ENCODE measurements around the gene AVL9.
A peak's percentile ranks its signal among the peaks of the same experiment; 100 is the strongest.
"Not testable (repeated sequence)": the region's sequence is repeated elsewhere in the genome, so short reads cannot be mapped to it uniquely, and the experiment has no call there.

The AVL9 gene

DNA sequence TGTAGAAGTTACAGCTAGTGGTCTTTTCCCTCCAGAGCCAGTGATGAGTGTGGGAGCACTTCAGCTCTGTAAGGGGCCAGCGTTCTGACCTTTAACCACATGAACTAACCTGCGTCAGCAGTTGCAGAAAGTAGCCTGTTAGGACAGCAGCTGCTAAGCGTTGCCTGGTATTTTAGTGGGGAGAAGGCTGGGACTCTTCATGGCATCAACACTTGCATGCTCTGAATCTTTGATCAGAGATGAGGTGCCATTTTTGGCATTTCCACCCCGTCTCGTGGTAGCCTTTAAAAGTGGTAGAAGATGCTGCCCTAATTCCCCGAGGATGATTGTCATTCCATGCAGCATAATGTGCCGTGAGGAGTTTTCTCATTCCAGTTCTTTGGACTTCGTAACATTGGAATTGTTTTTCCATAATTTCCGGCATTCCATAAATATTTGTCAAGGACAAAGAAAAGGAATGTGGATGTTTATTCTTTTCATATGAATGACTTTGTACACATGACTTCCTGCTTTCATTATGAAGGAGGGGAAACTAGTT is 92.2 kb downstream of the AVL9 start:
- TF ChIP-seq, protein P1, sequence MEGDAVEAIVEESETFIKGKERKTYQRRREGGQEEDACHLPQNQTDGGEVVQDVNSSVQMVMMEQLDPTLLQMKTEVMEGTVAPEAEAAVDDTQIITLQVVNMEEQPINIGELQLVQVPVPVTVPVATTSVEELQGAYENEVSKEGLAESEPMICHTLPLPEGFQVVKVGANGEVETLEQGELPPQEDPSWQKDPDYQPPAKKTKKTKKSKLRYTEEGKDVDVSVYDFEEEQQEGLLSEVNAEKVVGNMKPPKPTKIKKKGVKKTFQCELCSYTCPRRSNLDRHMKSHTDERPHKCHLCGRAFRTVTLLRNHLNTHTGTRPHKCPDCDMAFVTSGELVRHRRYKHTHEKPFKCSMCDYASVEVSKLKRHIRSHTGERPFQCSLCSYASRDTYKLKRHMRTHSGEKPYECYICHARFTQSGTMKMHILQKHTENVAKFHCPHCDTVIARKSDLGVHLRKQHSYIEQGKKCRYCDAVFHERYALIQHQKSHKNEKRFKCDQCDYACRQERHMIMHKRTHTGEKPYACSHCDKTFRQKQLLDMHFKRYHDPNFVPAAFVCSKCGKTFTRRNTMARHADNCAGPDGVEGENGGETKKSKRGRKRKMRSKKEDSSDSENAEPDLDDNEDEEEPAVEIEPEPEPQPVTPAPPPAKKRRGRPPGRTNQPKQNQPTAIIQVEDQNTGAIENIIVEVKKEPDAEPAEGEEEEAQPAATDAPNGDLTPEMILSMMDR (IDR thresholded peaks at IDR 0.05; ENCODE audit: low read depth, low read length, missing control alignments), result no peak
- in situ Hi-C loops (cut with HindIII; ENCODE audit: low sequenced_read_pairs), result no loop called here
- H3K4me3 ChIP-seq (ENCODE audit: low read depth, low read length), result no peak overlapping the region
- DNase-seq (ENCODE audit: low read depth), result peak; percentile 71

DNA sequence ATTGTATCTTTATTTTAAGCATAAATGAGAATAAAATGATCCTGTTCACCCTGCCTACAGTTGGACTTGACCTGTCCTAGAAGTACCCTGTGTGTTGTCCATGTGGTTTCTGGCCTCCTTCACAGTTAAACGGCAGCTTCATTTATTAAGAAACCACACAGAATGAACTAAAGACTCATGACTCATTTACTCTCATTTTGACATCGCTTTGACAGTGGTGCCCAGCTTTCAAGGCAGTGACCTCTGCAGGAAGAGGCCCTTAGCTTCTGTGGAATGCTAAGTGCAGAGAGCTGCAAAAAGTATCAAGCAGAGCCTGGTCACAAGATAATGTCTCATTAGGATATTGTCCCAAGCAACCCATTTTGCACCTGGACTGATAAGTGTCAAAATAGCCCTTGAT is 93.4 kb downstream of the AVL9 start:
- TF ChIP-seq, protein P1 (IDR thresholded peaks at IDR 0.05; ENCODE audit: low read depth, low read length, missing control alignments), result no peak
- DNase-seq (ENCODE audit: low read depth), result peak; percentile 48
- H3K4me3 ChIP-seq (ENCODE audit: low read depth, low read length), result no peak overlapping the region
- in situ Hi-C loops (cut with HindIII; ENCODE audit: low sequenced_read_pairs), result no loop called here

DNA sequence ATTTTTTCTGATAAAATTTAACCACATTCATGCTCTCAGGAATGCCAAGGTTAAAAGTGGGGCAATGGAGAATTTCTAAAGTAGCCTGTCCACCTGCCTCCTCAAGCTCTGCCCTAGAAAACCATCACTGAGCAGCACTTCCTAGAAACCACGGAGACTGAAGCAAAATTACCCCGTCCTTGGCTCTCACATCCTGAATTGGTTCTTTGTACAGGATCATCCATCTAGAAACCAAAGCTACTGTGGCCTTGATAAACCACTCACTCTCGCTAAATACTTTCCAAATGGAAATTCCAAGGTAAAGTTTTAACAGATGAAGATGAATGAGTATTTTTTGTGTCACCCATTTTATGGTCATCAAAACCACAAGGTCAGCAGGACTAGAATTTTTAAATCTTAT is 96.6 kb downstream of the AVL9 start:
- no peak for DNase-seq (ENCODE audit: low read depth)
- in situ Hi-C loops (cut with HindIII; ENCODE audit: low sequenced_read_pairs), result no loop called here
- TF ChIP-seq, protein P1 (IDR thresholded peaks at IDR 0.05; ENCODE audit: low read depth, low read length, missing control alignments), result no peak
- H3K4me3 ChIP-seq (ENCODE audit: low read depth, low read length), result no peak overlapping the region

DNA sequence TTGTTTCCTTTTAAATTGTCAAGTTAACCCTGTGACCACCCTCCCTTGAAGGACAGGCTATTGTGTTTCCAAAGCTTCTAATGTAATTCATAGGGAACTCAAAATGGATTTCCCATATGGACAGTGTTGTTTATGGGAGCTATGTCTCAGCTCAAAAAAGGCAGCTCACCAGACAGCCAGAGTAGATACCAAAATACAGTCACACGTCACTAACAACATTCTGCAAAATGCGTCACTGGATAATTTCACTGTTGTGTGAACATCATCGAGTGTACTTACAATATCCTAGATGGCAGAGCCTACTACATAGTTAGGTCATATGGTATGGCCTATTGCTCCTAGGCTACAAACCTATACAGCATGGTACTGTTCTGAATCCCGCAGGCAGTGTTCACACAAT is 97.4 kb downstream of the AVL9 start:
- in situ Hi-C loops (cut with HindIII; ENCODE audit: low sequenced_read_pairs), result no loop called here
- TF ChIP-seq, protein P1 (IDR thresholded peaks at IDR 0.05; ENCODE audit: low read depth, low read length, missing control alignments), result no peak
- DNase-seq (ENCODE audit: low read depth), result no peak
- no peak overlapping the region for H3K4me3 ChIP-seq (ENCODE audit: low read depth, low read length)

DNA sequence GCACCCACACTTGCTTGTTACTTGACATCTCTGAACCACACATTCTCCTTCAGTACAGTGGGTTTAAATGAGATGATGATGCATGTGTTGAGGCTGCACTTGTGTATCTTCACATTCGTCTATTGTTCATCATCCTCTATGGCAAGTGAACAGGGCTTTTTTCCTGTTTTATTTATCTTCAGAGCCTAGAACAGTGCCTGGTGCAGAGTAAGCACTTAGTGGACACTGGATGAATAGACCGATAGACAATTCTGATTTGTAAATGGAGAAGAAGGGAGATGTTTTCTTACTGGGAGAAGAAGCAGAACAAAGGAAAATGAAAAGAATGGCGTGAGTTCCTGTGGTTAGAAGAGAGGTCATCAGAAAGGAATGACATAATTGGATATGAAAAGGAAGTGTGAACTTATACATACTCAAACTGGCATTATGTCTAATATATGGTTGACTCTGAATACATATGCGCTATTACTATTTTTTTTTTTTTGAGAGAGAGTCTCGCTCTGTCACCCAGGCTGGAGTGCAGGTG is 99.7 kb downstream of the AVL9 start:
- no peak overlapping the region for H3K4me3 ChIP-seq (ENCODE audit: low read depth, low read length)
- no peak for DNase-seq (ENCODE audit: low read depth)
- TF ChIP-seq, protein P1 (IDR thresholded peaks at IDR 0.05; ENCODE audit: low read depth, low read length, missing control alignments), result no peak
- in situ Hi-C loops (cut with HindIII; ENCODE audit: low sequenced_read_pairs), result no loop called here

DNA sequence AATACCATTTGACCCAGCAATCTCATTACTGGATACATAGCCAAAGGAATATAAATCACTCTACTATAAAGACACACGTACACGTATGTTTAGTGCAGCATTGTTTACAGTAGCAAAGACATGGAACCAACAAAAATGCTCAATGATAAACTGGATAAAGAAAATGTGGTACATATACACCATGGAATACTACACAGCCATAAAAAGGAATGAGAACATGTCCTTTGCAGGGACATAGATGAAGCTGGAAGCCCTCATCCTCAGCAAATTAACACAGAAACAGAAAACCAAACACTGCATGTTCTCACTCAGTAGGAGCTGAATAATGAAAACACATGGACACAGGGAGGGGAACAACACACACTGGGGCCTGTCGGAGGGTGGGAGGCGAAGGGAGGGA is 105.9 kb downstream of the AVL9 start:
- H3K4me3 ChIP-seq (ENCODE audit: low read depth, low read length); in situ Hi-C loops (cut with HindIII; ENCODE audit: low sequenced_read_pairs); DNase-seq (ENCODE audit: low read depth): not testable (repeated sequence)

DNA sequence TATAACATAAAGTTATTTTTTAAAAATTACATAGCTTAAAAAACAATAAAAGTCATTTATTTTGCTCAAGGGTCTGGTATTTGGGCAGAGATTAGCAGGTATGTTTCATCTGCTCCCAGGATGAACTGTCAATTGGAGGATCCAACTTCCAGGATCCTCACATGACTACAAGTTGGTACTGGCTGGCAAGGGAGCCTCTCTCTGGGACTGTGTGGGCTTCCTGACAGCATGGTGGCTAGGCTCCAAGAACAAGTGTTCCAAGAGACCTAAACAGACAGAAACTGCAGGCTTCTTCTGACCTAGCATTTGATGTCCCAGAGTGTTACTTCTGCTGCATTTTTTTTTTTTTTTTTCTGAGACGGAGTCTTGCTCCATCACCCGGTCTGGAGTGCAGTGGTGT is 107.2 kb downstream of the AVL9 start:
- TF ChIP-seq, protein P1 (IDR thresholded peaks at IDR 0.05; ENCODE audit: low read depth, low read length, missing control alignments), result no peak

DNA sequence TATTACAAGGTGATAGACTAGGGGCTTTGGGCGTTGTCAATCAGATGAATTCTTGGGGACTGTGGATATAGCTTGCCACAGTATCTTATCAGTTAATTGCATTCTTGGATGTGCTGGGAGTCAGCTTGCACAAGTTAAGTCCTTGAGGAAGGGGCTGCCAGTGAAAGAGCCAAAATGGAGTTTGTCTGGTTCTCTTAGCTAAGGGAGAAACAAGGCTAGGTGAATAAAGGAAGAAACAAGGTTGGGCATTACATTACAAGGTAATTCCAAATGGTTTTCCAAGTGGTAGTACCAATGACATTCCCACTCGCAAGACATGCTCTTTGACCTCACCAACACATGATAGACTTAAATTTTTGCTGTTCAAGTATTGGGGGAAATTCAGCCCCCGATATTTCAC is 108.2 kb downstream of the AVL9 start:
- H3K4me3 ChIP-seq (ENCODE audit: low read depth, low read length); DNase-seq (ENCODE audit: low read depth); in situ Hi-C loops (cut with HindIII; ENCODE audit: low sequenced_read_pairs): not testable (repeated sequence)

More for the DNA sequence above, 107.2 kb downstream of the AVL9 start:
- in situ Hi-C loops (cut with HindIII; ENCODE audit: low sequenced_read_pairs), result no loop called here
- H3K4me3 ChIP-seq (ENCODE audit: low read depth, low read length), result no peak overlapping the region
- DNase-seq (ENCODE audit: low read depth), result no peak

DNA sequence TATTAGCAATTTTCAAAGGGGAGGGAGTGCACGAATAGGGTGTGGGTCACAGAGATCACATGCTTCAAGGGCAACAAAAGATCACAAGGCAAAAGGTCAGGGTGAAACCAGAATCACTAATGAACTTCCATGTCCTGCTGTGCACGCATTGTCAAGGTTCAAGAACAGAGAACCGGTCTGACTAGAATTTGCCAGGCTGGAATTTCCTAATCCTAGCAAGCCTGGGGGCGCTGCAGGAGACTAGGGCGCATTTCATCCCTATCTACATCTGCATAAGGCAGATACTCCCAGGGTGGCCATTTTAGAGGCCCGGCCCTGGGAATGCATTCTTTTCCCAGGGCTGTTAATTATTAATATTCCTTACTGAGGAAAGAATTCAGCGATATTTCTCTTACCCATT is 108.8 kb downstream of the AVL9 start:
- H3K4me3 ChIP-seq (ENCODE audit: low read depth, low read length); in situ Hi-C loops (cut with HindIII; ENCODE audit: low sequenced_read_pairs); DNase-seq (ENCODE audit: low read depth): not testable (repeated sequence)
